GDM1 (cell line): ENCODE measurements around the gene KIRREL3.

Experiments
- DNase-seq: peaks from one replicate; lab custom pipeline; 2025; lab: John Stamatoyannopoulos, UW

KIRREL3 gene

GRCh38 chr11:126630893-126631798, 369.4 kb downstream of the KIRREL3 start:
- DNase-seq = no peak

DNA sequence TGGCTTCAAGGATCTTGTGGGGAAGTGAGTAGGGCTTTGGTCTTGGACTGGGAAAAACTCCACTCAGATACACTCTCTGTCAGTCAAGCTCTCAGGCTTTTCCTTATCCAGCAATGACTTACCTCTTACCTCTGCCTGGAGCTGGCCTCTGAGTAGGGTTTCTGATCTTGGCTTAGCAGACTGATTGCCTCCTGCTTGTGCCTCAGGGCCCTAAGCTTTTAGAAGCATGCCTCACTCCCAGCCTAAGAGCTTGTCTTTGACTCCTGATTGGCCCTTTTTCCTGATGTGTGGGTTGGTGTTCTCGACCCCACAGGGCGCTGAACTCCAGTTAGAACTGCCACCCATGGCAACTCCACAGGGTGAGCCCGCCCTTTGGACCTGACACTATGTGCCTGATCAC, 370.1 kb downstream of the KIRREL3 start:
- DNase-seq = no peak

- DNase-seq = no peak
Measured at GRCh38 chr11:126628790-126629621, 371.6 kb downstream of the KIRREL3 start.

GRCh38 chr11:126628450-126628789, 372.1 kb downstream of the KIRREL3 start:
- no peak for DNase-seq

GRCh38 chr11:126627421-126627820, 373.1 kb downstream of the KIRREL3 start:
- no peak for DNase-seq

DNA sequence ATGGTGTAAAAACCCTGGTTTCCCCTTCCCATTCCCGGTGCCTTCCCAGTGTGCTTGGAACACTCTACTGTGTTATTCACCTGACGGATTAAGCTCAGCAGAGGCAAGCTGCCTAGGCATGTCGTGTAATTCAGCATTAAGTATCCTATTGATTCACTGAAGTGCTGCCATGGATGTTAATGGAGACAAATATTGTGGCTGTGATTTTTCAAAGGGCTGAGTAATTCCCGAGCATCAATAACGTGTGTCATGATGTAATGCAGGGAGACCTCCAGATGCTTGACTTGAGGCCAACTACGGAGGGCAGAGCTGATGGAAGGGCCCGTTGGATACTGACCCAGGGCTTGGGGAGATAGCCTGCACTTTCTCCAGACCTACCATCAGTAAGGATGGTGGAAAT, 376.1 kb downstream of the KIRREL3 start:
- DNase-seq = no peak

GRCh38 chr11:126619516-126619915, 381.1 kb downstream of the KIRREL3 start:
- no peak for DNase-seq

DNA sequence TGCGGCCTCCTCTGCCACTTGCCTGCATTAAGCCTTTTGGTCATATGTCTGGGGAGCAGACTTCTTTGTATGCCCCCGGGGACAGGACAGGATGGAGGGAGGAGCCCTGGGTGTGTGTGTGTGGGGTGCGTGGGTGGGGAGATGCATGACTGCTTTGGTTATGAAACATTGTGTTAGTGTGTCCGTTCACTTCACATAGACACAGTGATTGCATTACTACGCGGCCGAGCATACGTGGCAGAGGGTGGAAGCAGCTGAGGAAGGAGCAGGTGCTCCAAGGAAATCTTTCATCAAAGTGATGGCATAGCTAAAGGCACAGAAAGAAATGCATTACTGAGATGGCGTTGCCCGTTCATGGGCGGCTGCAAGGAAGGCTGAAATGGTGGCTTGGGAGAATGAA, 384.7 kb downstream of the KIRREL3 start:
- DNase-seq = no peak

DNA sequence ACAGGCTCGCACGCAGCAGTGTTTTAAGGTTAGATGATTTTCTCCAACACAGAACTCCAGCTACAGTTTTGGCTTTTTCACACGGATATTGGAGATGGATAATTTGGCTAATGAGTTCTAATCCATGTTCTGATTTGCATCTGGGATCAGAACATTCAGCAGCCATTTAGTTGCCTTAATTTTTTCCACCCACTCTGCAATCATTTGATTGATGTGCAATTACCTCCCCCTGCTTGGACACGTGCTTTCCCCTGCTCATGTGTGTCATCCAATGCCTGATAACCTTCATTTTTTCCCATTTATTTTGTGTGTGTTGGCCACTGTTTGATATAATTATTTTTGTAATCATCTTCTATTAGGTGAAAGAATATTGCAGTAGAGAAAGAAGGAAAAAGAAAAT, 387.3 kb downstream of the KIRREL3 start:
- no peak for DNase-seq

GRCh38 chr11:126612671-126613070, 387.9 kb downstream of the KIRREL3 start:
- no peak for DNase-seq

DNA sequence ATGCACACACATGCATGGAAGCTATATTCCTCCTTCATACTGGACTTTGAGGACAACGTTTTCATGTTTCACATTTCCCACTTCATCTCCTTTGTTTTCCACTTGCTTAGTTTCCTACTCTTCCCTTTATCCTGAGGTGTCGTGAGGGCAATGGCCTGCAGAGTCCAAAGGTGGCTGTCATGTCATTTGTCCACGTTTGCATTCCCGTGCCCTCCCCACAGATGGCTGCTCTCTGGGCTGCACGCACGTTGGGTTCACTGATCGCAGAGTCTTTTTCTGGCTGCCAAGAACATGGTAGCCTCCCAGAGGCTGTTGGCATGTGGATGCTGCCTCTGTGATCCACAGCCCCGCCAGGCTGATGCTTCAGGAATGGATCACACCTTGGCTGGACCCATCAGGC, 389.1 kb downstream of the KIRREL3 start:
- no peak for DNase-seq

DNA sequence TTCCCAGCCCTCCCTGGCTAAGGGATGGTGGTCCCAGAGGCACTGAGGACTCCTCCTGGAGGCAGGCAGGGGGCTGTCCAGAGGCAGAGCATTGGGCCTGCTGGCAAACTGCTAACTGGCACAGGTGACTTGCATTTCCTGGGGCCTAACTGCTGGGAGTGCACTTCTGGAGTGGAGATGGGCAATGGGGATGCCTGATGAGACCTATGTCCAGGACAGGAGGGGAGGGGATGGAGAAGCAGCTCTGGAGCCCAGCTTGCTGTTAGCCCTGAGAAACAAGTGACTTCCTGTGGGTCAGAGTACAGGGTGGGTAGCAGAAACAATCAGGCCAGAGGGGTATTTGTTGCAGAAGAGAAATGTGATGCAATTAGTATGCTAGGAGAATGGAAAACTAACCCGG, 391.9 kb downstream of the KIRREL3 start:
- no peak for DNase-seq

DNA sequence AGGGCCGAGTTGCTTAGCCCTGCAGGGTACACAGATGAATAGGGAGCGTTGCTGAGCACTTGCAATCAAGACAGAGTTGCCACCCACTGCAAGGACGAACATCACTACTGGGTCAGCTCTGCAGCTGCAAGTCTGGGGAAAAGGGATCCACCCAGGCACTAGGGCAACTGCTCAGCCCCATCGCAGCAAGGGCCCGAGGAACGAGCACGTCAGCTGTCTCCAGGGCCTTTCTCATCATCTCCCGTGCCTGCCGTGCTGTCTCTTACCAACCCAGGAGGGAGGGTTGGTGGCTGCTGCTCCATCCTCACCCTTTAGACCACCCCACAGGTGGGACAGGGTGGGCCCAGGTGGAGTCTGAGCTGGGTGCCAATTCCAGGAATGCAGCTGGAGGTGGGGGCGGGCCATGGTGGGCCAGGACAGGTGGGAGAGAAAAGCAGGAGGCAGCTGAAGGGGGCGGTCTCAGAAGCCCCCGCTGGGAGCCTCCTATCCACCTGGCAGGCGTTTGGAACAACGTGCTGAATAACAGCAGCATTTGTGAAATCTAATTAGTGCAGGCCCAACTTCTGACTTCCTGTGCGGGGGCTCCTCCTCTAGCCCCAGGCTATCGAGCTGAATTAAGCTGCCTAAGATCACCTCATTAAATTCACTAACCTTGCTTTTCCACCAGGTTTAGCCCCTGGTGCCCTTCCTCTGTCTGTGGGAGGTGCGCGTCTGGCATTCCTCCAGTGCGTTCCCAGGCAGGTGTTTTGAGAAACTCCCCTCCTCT, 392.6 kb downstream of the KIRREL3 start:
- no peak for DNase-seq

- no peak for DNase-seq
Measured at GRCh38 chr11:126607374-126607773, 393.2 kb downstream of the KIRREL3 start.

- DNase-seq = no peak
Measured at GRCh38 chr11:126606484-126606883, 394.1 kb downstream of the KIRREL3 start.

DNA sequence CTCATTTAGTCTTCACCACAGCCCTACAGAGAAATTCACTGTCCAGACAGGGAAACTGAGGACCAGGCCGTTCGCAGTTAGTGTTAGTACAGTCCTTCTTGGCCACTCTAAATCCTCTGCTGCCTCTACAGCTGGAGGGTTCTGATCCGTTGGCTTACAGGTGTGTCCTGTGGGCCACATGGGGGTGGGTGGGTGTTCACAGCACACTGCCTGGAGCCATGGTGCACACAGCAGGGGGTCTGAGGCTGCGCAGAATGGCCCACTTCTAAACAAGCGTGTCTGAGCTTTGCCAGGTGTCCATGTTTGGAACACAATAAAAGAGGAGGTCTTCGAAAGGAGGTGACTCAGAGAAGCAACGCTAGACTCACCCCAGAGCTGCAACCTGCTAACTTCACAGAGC, 396.1 kb downstream of the KIRREL3 start:
- DNase-seq = no peak

- no peak for DNase-seq
Measured at GRCh38 chr11:126603486-126603885, 397.1 kb downstream of the KIRREL3 start.

- no peak for DNase-seq
Measured at GRCh38 chr11:126602993-126603392, 397.6 kb downstream of the KIRREL3 start.

GRCh38 chr11:126602349-126602940, 398.1 kb downstream of the KIRREL3 start:
- DNase-seq = no peak

DNA sequence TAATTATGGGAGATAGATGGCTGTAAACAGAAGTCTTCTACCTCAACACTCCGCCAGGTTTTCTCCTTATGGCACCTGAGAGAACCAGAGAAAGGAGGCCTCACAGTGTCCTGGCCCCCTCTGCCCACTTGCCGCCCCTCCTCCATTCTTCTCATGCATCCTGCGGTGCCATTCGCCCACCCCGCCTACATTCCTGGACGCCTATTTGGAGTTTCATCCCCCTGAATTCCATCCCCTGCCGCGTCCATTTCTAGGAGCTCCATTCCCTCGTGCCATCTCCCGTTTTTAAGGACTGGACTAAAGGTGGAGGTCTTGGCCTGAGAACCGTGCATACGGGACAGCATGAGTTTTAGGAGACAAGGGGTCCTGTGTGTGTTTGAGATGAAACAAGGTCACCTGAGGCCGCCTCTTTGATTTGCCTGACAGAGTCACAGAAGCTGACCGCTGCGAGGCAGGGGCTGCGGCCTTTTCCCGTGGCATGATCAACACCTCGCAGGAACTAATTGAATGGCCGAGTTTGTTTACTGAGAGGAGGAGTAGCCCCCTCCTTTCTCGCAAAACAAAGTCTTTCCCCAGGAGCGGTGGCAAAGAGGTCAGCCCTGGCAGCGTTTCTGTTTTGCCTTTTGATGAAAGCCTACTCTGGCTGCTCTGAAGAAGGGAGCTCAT, 398.9 kb downstream of the KIRREL3 start:
- no peak for DNase-seq

DNA sequence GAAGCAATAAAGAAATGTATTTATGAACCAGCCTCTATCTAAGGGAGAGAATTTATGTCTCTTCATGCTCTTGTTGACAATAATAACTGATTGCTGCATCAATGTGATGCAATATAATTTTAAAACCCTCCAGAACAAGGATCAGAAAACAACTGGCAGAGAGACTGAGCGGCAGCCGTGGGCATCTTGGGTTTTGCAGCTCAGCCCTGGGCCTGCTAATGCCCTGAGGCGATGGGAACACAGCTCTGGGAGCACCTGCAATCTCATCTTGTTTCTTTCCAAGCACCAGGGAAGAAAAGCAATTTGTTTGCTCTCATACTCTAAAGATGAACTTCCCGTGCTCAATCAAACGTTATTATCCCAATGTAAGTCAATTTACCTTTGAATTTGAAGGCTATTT, 399.4 kb downstream of the KIRREL3 start:
- DNase-seq = no peak
